Spleen (tissue), 7 donors: ENCODE data around the gene DUSP28.
"Not testable (repeated sequence)": the region's sequence is repeated elsewhere in the genome, so short reads cannot be mapped to it uniquely, and the experiment has no call there.

Experiments
- CTCF ChIP-seq, 11 experiments: fragments of 200-600 bp in 7 of 11; fragments of 450-650 bp in 4 of 11; sonication (generic) in 4 of 11; IDR thresholded peaks in 8 of 11; conservative IDR thresholded peaks in 3 of 11; 1 replicate in 7 of 11; 2 replicates in 4 of 11; pipeline versions ENCODE4 v1.4.0 to v1.8.0; 2016 to 2021; ENCODE audit warnings: antibody characterized with exemption in 11 of 11, inconsistent platforms in 4 of 11, mild to moderate bottlenecking in 1 of 11
- POLR2A ChIP-seq, 3 donors: fragments of 450-650 bp; IDR thresholded peaks; one replicate each; pipeline ENCODE4 v1.5.1; 2017; ENCODE audit warnings: antibody characterized with exemption in 3 of 3, mild to moderate bottlenecking in 1 of 3
- POLR2AphosphoS5 ChIP-seq, 3 donors: sonication (generic); formaldehyde crosslinking; IDR thresholded peaks; one replicate each; pipeline ENCODE4 v1.5.1; 2017; ENCODE audit warnings: antibody characterized with exemption in 3 of 3
- donor health status: DM: no; HTN: no; CAD: no; lungs with moderate emphysema.
- donor health status: DM: no; HTN: no; CAD: no.
- donor health status: DM: no; HTN: no; CAD: no.

GRCh38 chr2:240521885-240522284 lies 38.3 kb upstream of the DUSP28 start:
- not testable (repeated sequence) for TF ChIP-seq POLR2A (IDR thresholded peaks at IDR 0.05); CTCF (IDR thresholded peaks at IDR 0.05 in 8 of 11, conservative IDR thresholded peaks at IDR 0.05 in 3 of 11); POLR2AphosphoS5 (IDR thresholded peaks at IDR 0.05)
